Erythroblast (primary cell): ENCODE data around the gene GMEB2.

Source experiments
- DNase-seq, 2 experiments: peaks; one replicate each; lab custom pipeline; 2025; lab: John Stamatoyannopoulos, UW
- GATA1 ChIP-seq: IDR thresholded peaks from 2 replicates; pipeline ENCODE4 v1.6.1; 2011; ENCODE audit warnings: low read depth, mild to moderate bottlenecking, control low read depth, low read length, moderate library complexity
- POLR2A ChIP-seq: IDR thresholded peaks from 2 replicates; pipeline ENCODE4 v1.6.1; 2011; ENCODE audit warnings: mild to moderate bottlenecking, low read length

GMEB2 gene

GRCh38 chr20:63588641-63589041 is 38.3 kb downstream of the GMEB2 start:
- TF ChIP-seq GATA1 (no peak), POLR2A (no peak)
- DNase-seq: no peak

GRCh38 chr20:63587776-63588591 is 38.9 kb downstream of the GMEB2 start:
- no peak for DNase-seq
- no peak for TF ChIP-seq POLR2A

- DNase-seq: no peak
- no peak for TF ChIP-seq GATA1
- TF ChIP-seq POLR2A: no peak
Observed at GRCh38 chr20:63587256-63587655, 39.6 kb downstream of the GMEB2 start.

- no peak for DNase-seq
- no peak for TF ChIP-seq POLR2A
- no peak for TF ChIP-seq GATA1
Observed at GRCh38 chr20:63586797-63587196, 40.1 kb downstream of the GMEB2 start.

GRCh38 chr20:63585616-63586565 is 41.0 kb downstream of the GMEB2 start:
- DNase-seq: no peak
- no peak for TF ChIP-seq POLR2A
- no peak for TF ChIP-seq GATA1

GRCh38 chr20:63582382-63583063 is 44.4 kb downstream of the GMEB2 start:
- no peak for DNase-seq
- no peak for TF ChIP-seq GATA1
- TF ChIP-seq POLR2A: no peak

GRCh38 chr20:63580796-63581461 is 46.0 kb downstream of the GMEB2 start:
- DNase-seq: peak in 1 of 2 experiments; percentile 39

GRCh38 chr20:63579017-63579694 is 47.7 kb downstream of the GMEB2 start:
- no peak for TF ChIP-seq POLR2A
- no peak for TF ChIP-seq GATA1
- no peak for DNase-seq

More at GRCh38 chr20:63580796-63581461, 46.0 kb downstream of the GMEB2 start:
- no peak for TF ChIP-seq POLR2A
- TF ChIP-seq GATA1: no peak

GRCh38 chr20:63578224-63579016 is 48.5 kb downstream of the GMEB2 start:
- DNase-seq: no peak
- no peak for TF ChIP-seq GATA1
- no peak for TF ChIP-seq POLR2A

GRCh38 chr20:63577317-63577894 is 49.5 kb downstream of the GMEB2 start:
- DNase-seq: no peak
- TF ChIP-seq POLR2A: no peak
- no peak for TF ChIP-seq GATA1

GRCh38 chr20:63576311-63576710 is 50.6 kb downstream of the GMEB2 start:
- TF ChIP-seq POLR2A (no peak), GATA1 (no peak)
- DNase-seq: no peak
